ENCODE results near the gene DHDDS. TPM values are rescaled to one million over a fixed set of nuclear protein-coding genes. Genes with fewer than 3 reads are reported as not detected.
A peak's percentile ranks its signal among the peaks of the same experiment; 100 is the strongest.

DHDDS gene
- total and polyA plus RNA-seq, 2 of the 13 experiments (the other 11 are each of a cell fraction or from before 2014, with no cell fraction given): 18.9 to 28.3 TPM

GRCh38 chr1:26500488-26501175 is 68.5 kb downstream of the DHDDS start (continued):
- no peak for TF ChIP-seq EED (CRISPR knock-in tag; IDR thresholded peaks at IDR 0.05)
- no peak for TF ChIP-seq SMC3 (IDR thresholded peaks at IDR 0.05; ENCODE audit: low read length)
- TF ChIP-seq PHF21A (CRISPR knock-in tag; IDR thresholded peaks at IDR 0.05): peak; percentile 53
- TF ChIP-seq MAZ (IDR thresholded peaks at IDR 0.05; ENCODE audit: borderline replicate concordance, low read depth, low read length): peak; percentile 34; the same call in 1 of the 2 replicates
- TF ChIP-seq MAZ (CRISPR knock-in tag; IDR thresholded peaks at IDR 0.05; ENCODE audit: low read depth): peak; percentile 70; the same call in 1 of the 2 replicates
- TF ChIP-seq ZBTB43 (CRISPR knock-in tag; conservative IDR thresholded peaks at IDR 0.05): no peak
- no peak for TF ChIP-seq SATB2 (CRISPR knock-in tag; IDR thresholded peaks at IDR 0.05)
- TF ChIP-seq JDP2 (CRISPR knock-in tag; IDR thresholded peaks at IDR 0.05; ENCODE audit: borderline replicate concordance): no peak; the same call in 1 of the 2 replicates
- TF ChIP-seq IRX3 (CRISPR knock-in tag; IDR thresholded peaks at IDR 0.05; ENCODE audit: borderline replicate concordance, low read depth): no peak
- TF ChIP-seq MBD4 (IDR thresholded peaks at IDR 0.05; ENCODE audit: borderline replicate concordance, low read length): no peak
- peak; percentile 92 for TF ChIP-seq BATF2 (CRISPR knock-in tag; IDR thresholded peaks at IDR 0.05)
- TF ChIP-seq ZNF678 (CRISPR knock-in tag; IDR thresholded peaks at IDR 0.05): no peak
- no peak for TF ChIP-seq SP140L (CRISPR knock-in tag; IDR thresholded peaks at IDR 0.05; ENCODE audit: borderline replicate concordance)
- peak; percentile 92 for TF ChIP-seq ZNF280B (CRISPR knock-in tag; IDR thresholded peaks at IDR 0.05; ENCODE audit: borderline replicate concordance)
- TF ChIP-seq TBL1XR1 (IDR thresholded peaks at IDR 0.05; ENCODE audit: borderline replicate concordance, low read length, partially characterized antibody): no peak
- TF ChIP-seq BCL6 (CRISPR knock-in tag; IDR thresholded peaks at IDR 0.05): peak; percentile 53; the same call in 1 of the 2 replicates
- no peak for TF ChIP-seq NFIC (IDR thresholded peaks at IDR 0.05; ENCODE audit: low read length)
- peak; percentile 86 for TF ChIP-seq ZNF777 (CRISPR knock-in tag; IDR thresholded peaks at IDR 0.05)
- peak; percentile 54; the same call in 1 of the 2 replicates for TF ChIP-seq MTA1 (CRISPR knock-in tag; IDR thresholded peaks at IDR 0.05; ENCODE audit: borderline replicate concordance)
- no peak for TF ChIP-seq ZNF101 (CRISPR knock-in tag; IDR thresholded peaks at IDR 0.05; ENCODE audit: borderline replicate concordance, low read depth)
- TF ChIP-seq NR2F2 (IDR thresholded peaks at IDR 0.05; ENCODE audit: borderline replicate concordance, low read depth): no peak
- TF ChIP-seq SIX1 (CRISPR knock-in tag; IDR thresholded peaks at IDR 0.05; ENCODE audit: borderline replicate concordance): 0 out of 2 replicates have a peak, but pooled peaks have one; percentile 11
- peak; percentile 92 for TF ChIP-seq PATZ1 (CRISPR knock-in tag; IDR thresholded peaks at IDR 0.05)
- TF ChIP-seq TCF7 (IDR thresholded peaks at IDR 0.05; ENCODE audit: low read depth): no peak
- TF ChIP-seq ZMAT3 (CRISPR knock-in tag; conservative IDR thresholded peaks at IDR 0.05): peak; percentile 91
- TF ChIP-seq MAFG (CRISPR knock-in tag; IDR thresholded peaks at IDR 0.05): no peak
